Activated CD4-positive, alpha-beta T cell treated with anti-CD3 and anti-CD28 coated beads for 36 hours (primary cell): ENCODE measurements around the gene UBALD1. TPM values are rescaled to one million over a fixed set of nuclear protein-coding genes. Genes with fewer than 3 reads are reported as not detected.
"Not testable (repeated sequence)": the region's sequence is repeated elsewhere in the genome, so short reads cannot be mapped to it uniquely, and the experiment has no call there.

Experiments used
- ATAC-seq: fragments of 200-7000 bp; cut with Tn5 transposase; one replicate; pipeline ENCODE4 v1.10.0; 2021; ENCODE audit warnings: mild to moderate bottlenecking, moderate library complexity
- CTCF ChIA-PET: fragments of 350-600 bp; sonication (Branson Sonifier 250); formaldehyde crosslinking; loops from one replicate; lab custom pipeline; 2021; ENCODE audit warnings: antibody characterized with exemption; lab: Charles Lee
- POLR2A ChIA-PET: fragments of 350-600 bp; sonication (Branson Sonifier 250); formaldehyde crosslinking; loops from one replicate; lab custom pipeline; 2021; ENCODE audit warnings: antibody characterized with exemption, inconsistent platforms; lab: Charles Lee
- DNase-seq: peaks from one replicate; pipeline ENCODE4 v3.0.0-alpha.2; 2020
- H3K27ac Mint-ChIP-seq: one replicate; pipeline ENCODE4 v1.8.0; 2021; ENCODE audit warnings: mixed read lengths
- H3K27me3 Mint-ChIP-seq: one replicate; pipeline ENCODE4 v1.8.0; 2021; ENCODE audit warnings: mixed read lengths
- H3K36me3 Mint-ChIP-seq: one replicate; pipeline ENCODE4 v1.8.0; 2021; ENCODE audit warnings: low read depth, mixed read lengths
- H3K4me1 Mint-ChIP-seq: one replicate; pipeline ENCODE4 v1.8.0; 2021; ENCODE audit warnings: mixed read lengths
- H3K4me3 Mint-ChIP-seq: one replicate; pipeline ENCODE4 v1.8.0; 2021; ENCODE audit warnings: mild to moderate bottlenecking, moderate library complexity, mixed read lengths
- H3K9me3 Mint-ChIP-seq: one replicate; pipeline ENCODE4 v1.8.0; 2021; ENCODE audit warnings: low read depth, mixed read lengths
- intact Hi-C, 2 experiments: fragments of 100-400 bp; cut with DNase I in 1 of 2; cut with micrococcal nuclease in 1 of 2; formaldehyde crosslinking; loops; one replicate each; pipeline versions ENCODE4 v1.14.2 to v1.15.1; 2022 to 2024; cut with DNase I, micrococcal nuclease
- total RNA-seq, 2 experiments: library from RNA; stranded (reverse); gene quantifications; one replicate each; pipeline ENCODE4 v1.2.3, GENCODE V29; 2021

The UBALD1 gene
- total RNA-seq, 2 experiments from 2014 or later: 9.7 to 10.2 TPM

DNA sequence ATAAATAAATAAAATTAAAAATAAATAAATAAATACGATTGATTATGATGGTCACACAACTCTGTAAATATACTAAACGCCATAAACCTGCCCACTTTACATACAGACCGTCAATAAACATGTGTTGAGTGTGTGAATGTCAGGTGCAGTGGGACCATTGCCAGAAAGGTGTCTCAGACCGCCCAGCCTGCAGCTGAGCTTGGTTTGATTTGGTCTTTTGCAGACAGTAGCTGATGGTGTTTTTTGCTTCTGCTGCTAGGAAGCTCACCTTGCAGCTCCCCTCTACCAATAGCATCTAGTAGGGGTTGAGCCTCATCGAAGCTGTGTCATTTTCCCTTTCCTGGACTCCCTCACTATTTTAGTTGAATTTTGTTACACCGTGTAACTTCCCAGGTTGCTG, 23.5 kb downstream of the UBALD1 start:
- ChIA-PET POLR2A (no interaction called here), CTCF (interaction anchor here (0.6 to 1.1 kb wide), 2 partner anchors 33 to 85 kb away, joined by 3 read pairs; no protein-coding TSS in a partner anchor)
- H3K27ac Mint-ChIP-seq: no peak overlapping the region

GRCh38 chr16:4588961-4589360, 25.7 kb downstream of the UBALD1 start:
- H3K27ac Mint-ChIP-seq: no peak overlapping the region

More for the DNA sequence above, 23.5 kb downstream of the UBALD1 start:
- ATAC-seq (no peak), DNase-seq (no peak)
- no peaks in the 10 kb centered on the region for H3K27me3 Mint-ChIP-seq
- no peak overlapping the region for H3K4me3 Mint-ChIP-seq
- no peaks in the 10 kb centered on the region for H3K36me3 Mint-ChIP-seq
- intact Hi-C loops: no loop called here
- H3K4me1 Mint-ChIP-seq: no peaks in the 10 kb centered on the region
- no peaks in the 10 kb centered on the region for H3K9me3 Mint-ChIP-seq

GRCh38 chr16:4588386-4588785, 26.3 kb downstream of the UBALD1 start:
- DNase-seq: no peak
- POLR2A ChIA-PET: no interaction called here
- CTCF ChIA-PET: interaction anchor here (0.7 to 4.6 kb wide), 2 partner anchors 40 to 82 kb away, joined by 3 to 44 read pairs; no protein-coding TSS in a partner anchor
- Mint-ChIP-seq H3K27ac (no peak overlapping the region), H3K36me3 (no peaks in the 10 kb centered on the region), H3K4me1 (peaks cover 3% of the 10 kb centered on the region), H3K9me3 (no peaks in the 10 kb centered on the region), H3K27me3 (peaks cover 3% of the 10 kb centered on the region), H3K4me3 (no peak overlapping the region)
- intact Hi-C loops: loop anchor here in 1 of 2 experiments (10.0 kb wide), 1 partner anchor 234 kb away; the partner anchor contains the start of gene PAM16
- no peak for ATAC-seq

More at GRCh38 chr16:4588961-4589360, 25.7 kb downstream of the UBALD1 start:
- ChIA-PET POLR2A (no interaction called here), CTCF (interaction anchor here (0.7 kb wide), 1 partner anchor 330 kb away, joined by 5 read pairs; no protein-coding TSS in a partner anchor)
- DNase-seq: no peak
- ATAC-seq: no peak
- no peaks in the 10 kb centered on the region for H3K9me3 Mint-ChIP-seq
- H3K27me3 Mint-ChIP-seq: peaks cover 3% of the 10 kb centered on the region
- intact Hi-C loops: loop anchor here in 1 of 2 experiments (10.0 kb wide), 1 partner anchor 234 kb away; the partner anchor contains the start of gene PAM16
- no peaks in the 10 kb centered on the region for H3K36me3 Mint-ChIP-seq
- peaks cover 3% of the 10 kb centered on the region for H3K4me1 Mint-ChIP-seq
- no peak overlapping the region for H3K4me3 Mint-ChIP-seq

- H3K4me3 Mint-ChIP-seq: no peak overlapping the region
- no peak for DNase-seq
- POLR2A ChIA-PET: no interaction called here
- peaks cover 3% of the 10 kb centered on the region for H3K27me3 Mint-ChIP-seq
- H3K27ac Mint-ChIP-seq: no peak overlapping the region
- intact Hi-C loops: loop anchor here in 1 of 2 experiments (10.0 kb wide), 1 partner anchor 231 kb away; the partner anchor contains the start of gene PAM16
- H3K4me1 Mint-ChIP-seq: peaks cover 3% of the 10 kb centered on the region
- no peak for ATAC-seq
- H3K9me3 Mint-ChIP-seq: no peaks in the 10 kb centered on the region
- H3K36me3 Mint-ChIP-seq: no peaks in the 10 kb centered on the region
- CTCF ChIA-PET: interaction anchor here (0.6 to 4.6 kb wide), 15 partner anchors 9 to 387 kb away, joined by 3 to 44 read pairs (median 5); no protein-coding TSS in a partner anchor
These were observed 28.4 kb downstream of the UBALD1 start for GRCh38 chr16:4586291-4586690.

GRCh38 chr16:4583906-4584305, 30.8 kb downstream of the UBALD1 start:
- intact Hi-C loops: loop anchor here in 1 of 2 experiments (2.0 to 10.0 kb wide), 2 partner anchors 67 to 229 kb away; partner anchors contain the start of gene PAM16
- Mint-ChIP-seq H3K9me3 (no peaks in the 10 kb centered on the region), H3K4me3 (no peak overlapping the region), H3K36me3 (no peaks in the 10 kb centered on the region), H3K4me1 (peaks cover 3% of the 10 kb centered on the region), H3K27me3 (peaks cover 3% of the 10 kb centered on the region), H3K27ac (no peak overlapping the region)
- DNase-seq: no peak
- POLR2A ChIA-PET: no interaction called here
- ATAC-seq: no peak
- CTCF ChIA-PET: interaction anchor here (4.6 kb wide), 1 partner anchor 77 kb away, joined by 44 read pairs; no protein-coding TSS in a partner anchor

- Mint-ChIP-seq H3K27me3 (no peaks in the 10 kb centered on the region), H3K4me1 (no peaks in the 10 kb centered on the region), H3K27ac (no peak overlapping the region), H3K36me3 (no peaks in the 10 kb centered on the region), H3K4me3 (no peak overlapping the region), H3K9me3 (no peaks in the 10 kb centered on the region)
- ChIA-PET CTCF (interaction anchor here (0.6 kb wide), 1 partner anchor 44 kb away, joined by 3 read pairs; no protein-coding TSS in a partner anchor), POLR2A (no interaction called here)
- DNase-seq (no peak), ATAC-seq (no peak)
- intact Hi-C loops: loop anchor here in 1 of 2 experiments (10.0 kb wide), 1 partner anchor 225 kb away; the partner anchor contains the start of gene PAM16
These were observed 34.4 kb downstream of the UBALD1 start for GRCh38 chr16:4580250-4580649.

DNA sequence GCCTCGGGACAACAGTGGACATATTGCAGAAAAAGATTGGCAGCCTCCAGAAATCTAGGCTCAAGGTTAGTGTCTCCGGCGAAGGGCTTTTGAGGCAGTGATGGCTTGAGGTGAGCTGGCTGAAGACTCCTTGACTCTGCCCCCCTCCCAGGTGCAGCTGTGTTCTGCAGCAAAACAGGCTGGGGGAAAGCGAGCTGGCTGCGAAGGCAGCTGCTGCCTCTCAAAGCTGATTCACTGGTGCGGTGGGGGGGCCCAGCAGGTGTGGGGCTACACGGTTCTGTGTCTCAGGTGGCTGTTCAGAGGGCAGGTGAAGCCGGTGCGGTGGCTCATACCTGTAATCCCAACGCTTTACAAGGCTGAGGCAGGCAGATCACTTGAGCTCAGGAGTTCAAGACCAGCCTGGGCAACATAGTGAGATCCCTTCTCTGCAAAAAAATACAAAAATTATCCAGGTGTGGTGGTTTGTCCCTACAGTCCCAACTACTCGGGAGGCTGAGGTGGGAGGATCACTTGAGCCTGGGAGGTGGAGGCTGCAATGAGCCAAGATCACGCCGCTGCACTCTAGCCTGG, 35.6 kb downstream of the UBALD1 start:
- ChIA-PET POLR2A (no interaction called here), CTCF (interaction anchor here (0.6 to 0.7 kb wide), 3 partner anchors 26 to 215 kb away, joined by 3 read pairs; no protein-coding TSS in a partner anchor)
- Mint-ChIP-seq H3K36me3 (no peaks in the 10 kb centered on the region), H3K27me3 (no peaks in the 10 kb centered on the region), H3K9me3 (no peaks in the 10 kb centered on the region), H3K27ac (no peak overlapping the region), H3K4me3 (no peak overlapping the region), H3K4me1 (no peaks in the 10 kb centered on the region)
- no peak for DNase-seq
- intact Hi-C loops: no loop called here
- no peak for ATAC-seq

- Mint-ChIP-seq H3K36me3 (no peaks in the 10 kb centered on the region), H3K4me3 (no peak overlapping the region), H3K9me3 (no peaks in the 10 kb centered on the region), H3K27ac (no peak overlapping the region), H3K4me1 (no peaks in the 10 kb centered on the region), H3K27me3 (no peaks in the 10 kb centered on the region)
- ChIA-PET POLR2A (no interaction called here), CTCF (interaction anchor here (2.9 kb wide), 1 partner anchor 10 kb away, joined by 10 read pairs; no protein-coding TSS in a partner anchor)
- DNase-seq: no peak
- intact Hi-C loops: no loop called here
- no peak for ATAC-seq
These were observed 38.7 kb downstream of the UBALD1 start for GRCh38 chr16:4576008-4576407.

DNA sequence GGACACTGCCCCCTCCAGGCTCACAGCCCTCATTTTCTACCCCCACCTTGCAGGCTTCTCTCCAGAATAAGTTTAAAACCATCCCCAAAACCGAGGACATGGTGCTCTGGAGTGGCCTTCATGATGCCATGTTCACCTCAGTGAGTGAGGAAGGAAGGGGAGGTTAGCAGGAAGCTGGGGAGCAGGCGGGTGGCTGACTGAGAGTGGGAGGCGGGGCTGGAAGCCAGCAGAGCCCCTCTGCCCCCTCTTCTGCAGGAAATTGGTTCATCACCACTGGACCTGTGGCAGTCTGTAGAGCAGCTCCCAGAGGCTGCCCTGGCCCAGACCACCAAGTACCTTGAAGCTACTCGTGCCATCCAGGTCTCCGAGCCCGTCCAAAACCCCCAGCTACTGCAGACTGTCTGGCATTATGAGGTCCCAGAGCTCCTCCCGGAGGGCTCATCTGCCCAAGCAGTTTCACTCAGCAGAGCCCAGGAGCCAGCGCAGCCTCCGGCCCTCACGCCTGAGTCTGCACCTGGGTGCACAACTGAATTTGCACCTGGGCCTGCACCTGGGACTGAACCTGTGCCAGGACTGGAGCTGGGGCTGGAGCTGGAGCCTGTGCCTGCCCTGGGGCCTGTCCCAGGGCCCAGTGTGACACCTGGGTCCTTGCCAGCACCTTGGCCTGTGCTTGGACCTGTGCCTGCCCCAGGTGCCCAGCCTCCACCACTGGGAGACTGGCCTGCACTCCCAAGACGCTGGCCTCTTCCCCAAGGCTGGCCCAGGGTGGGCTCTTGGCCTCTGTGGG, 39.6 kb downstream of the UBALD1 start:
- Mint-ChIP-seq H3K4me3 (no peak overlapping the region), H3K27me3 (no peaks in the 10 kb centered on the region), H3K4me1 (no peaks in the 10 kb centered on the region), H3K36me3 (no peaks in the 10 kb centered on the region), H3K27ac (no peak overlapping the region), H3K9me3 (no peaks in the 10 kb centered on the region)
- DNase-seq (no peak), ATAC-seq (no peak)
- POLR2A ChIA-PET: no interaction called here
- CTCF ChIA-PET: interaction anchor here (2.9 kb wide), 1 partner anchor 11 kb away, joined by 10 read pairs; no protein-coding TSS in a partner anchor
- intact Hi-C loops: no loop called here

DNA sequence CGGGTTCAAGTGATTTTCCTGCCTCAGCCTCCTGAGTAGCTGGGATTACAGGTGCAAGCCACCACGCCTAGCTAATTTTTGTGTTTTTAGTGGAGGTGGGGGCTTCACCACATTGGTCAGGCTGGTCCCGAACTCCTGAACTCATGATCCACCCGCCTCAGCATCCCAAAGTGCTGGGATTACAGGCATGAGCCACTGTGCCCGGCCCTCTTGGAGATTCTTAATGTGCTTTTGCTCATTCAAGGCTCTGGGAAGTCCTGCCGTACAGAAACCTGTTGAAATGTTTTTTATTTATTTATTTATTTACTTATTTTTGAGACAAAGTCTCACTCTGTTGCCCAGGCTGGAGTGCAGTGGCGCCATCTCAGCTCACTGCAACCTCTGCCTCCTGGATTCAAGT, 40.8 kb downstream of the UBALD1 start:
- H3K4me3 Mint-ChIP-seq, DNase-seq, ATAC-seq, H3K27me3 Mint-ChIP-seq, H3K27ac Mint-ChIP-seq, intact Hi-C loops, H3K9me3 Mint-ChIP-seq, H3K4me1 Mint-ChIP-seq, H3K36me3 Mint-ChIP-seq: not testable (repeated sequence)
- ChIA-PET CTCF (interaction anchor here (0.6 to 2.9 kb wide), 3 partner anchors 12 to 756 kb away, joined by 3 to 10 read pairs (median 3); no protein-coding TSS in a partner anchor), POLR2A (interaction anchor here (0.5 to 0.8 kb wide), 2 partner anchors 10 to 633 kb away, joined by 3 to 4 read pairs; no protein-coding TSS in a partner anchor)

GRCh38 chr16:4572715-4573114, 42.0 kb downstream of the UBALD1 start:
- intact Hi-C loops: no loop called here
- CTCF ChIA-PET: interaction anchor here (1.0 kb wide), 1 partner anchor 13 kb away, joined by 5 read pairs; no protein-coding TSS in a partner anchor
- Mint-ChIP-seq H3K27me3 (no peaks in the 10 kb centered on the region), H3K4me3 (no peak overlapping the region), H3K9me3 (no peaks in the 10 kb centered on the region), H3K36me3 (no peaks in the 10 kb centered on the region), H3K4me1 (no peaks in the 10 kb centered on the region), H3K27ac (no peak overlapping the region)
- POLR2A ChIA-PET: no interaction called here
- no peak for ATAC-seq
- no peak for DNase-seq
